ENCODE measurements around the gene NCAPH2. TPM values are rescaled to one million over a fixed set of nuclear protein-coding genes. Genes with fewer than 3 reads are reported as not detected.

Gene NCAPH2
- total and polyA plus RNA-seq, 2 experiments from 2014 or later = 28.6 to 61.0 TPM

GRCh38 chr22:50508897-50509296 lies 873 bp downstream of the NCAPH2 start:
- Histone ChIP-seq H3K36me3 (ENCODE audit: low read depth) (no peaks in the 10 kb centered on the region), H3K9ac (peak overlapping the region; percentile 84), H3K4me1 (ENCODE audit: insufficient read depth) (peaks cover 10% of the 10 kb centered on the region), H3K4me3 (peak overlapping the region; percentile 87), H3K9me2 (ENCODE audit: insufficient read depth) (no peaks in the 10 kb centered on the region), H3K9me3 (ENCODE audit: low read depth) (no peaks in the 10 kb centered on the region), H4K20me1 (ENCODE audit: insufficient read depth) (no peaks in the 10 kb centered on the region; the same call in 1 of the 2 replicates), H3F3A (ENCODE audit: insufficient read depth) (peaks cover 10% of the 10 kb centered on the region; the same call in 1 of the 2 replicates), H3K4me2 (ENCODE audit: unreplicated experiment) (peak overlapping the region; percentile 100), H2AFZ (peak overlapping the region; percentile 75), H3K27me3 (replicated peaks; ENCODE audit: insufficient read depth) (no peaks in the 10 kb centered on the region), H3K27ac (peak overlapping the region; percentile 78), H3K79me2 (ENCODE audit: insufficient read depth) (peaks cover 87% of the 10 kb centered on the region)
- WGBS, 2 experiments (ENCODE audit: low coverage in 1 of 2, low lambda C conversion rate in 2 of 2, missing lambda C conversion rate in 2 of 2) = 0 to 8% methylated on average over 3 of the region's 3 CpGs
- TF ChIP-seq EZH2 (IDR thresholded peaks at IDR 0.05; ENCODE audit: insufficient read depth, poor library complexity, severe bottlenecking) (no peak), EZH2phosphoT487 (IDR thresholded peaks at IDR 0.05; ENCODE audit: insufficient read depth, low read depth) (no peak)
- in situ Hi-C loops (cut with MboI) = no loop called here
- DNase-seq = no peak

GRCh38 chr22:50513175-50513574 lies 5.2 kb downstream of the NCAPH2 start:
- Histone ChIP-seq H3K27ac (no peak overlapping the region), H4K20me1 (ENCODE audit: insufficient read depth) (no peaks in the 10 kb centered on the region; the same call in 1 of the 2 replicates), H3K9me2 (ENCODE audit: insufficient read depth) (no peaks in the 10 kb centered on the region), H3K9ac (no peak overlapping the region), H3K4me1 (ENCODE audit: insufficient read depth) (peaks cover 10% of the 10 kb centered on the region), H3K27me3 (replicated peaks; ENCODE audit: insufficient read depth) (no peaks in the 10 kb centered on the region), H3K36me3 (ENCODE audit: low read depth) (no peaks in the 10 kb centered on the region), H3K79me2 (ENCODE audit: insufficient read depth) (peaks cover 84% of the 10 kb centered on the region), H2AFZ (no peak overlapping the region), H3K9me3 (ENCODE audit: low read depth) (no peaks in the 10 kb centered on the region), H3F3A (ENCODE audit: insufficient read depth) (peaks cover 10% of the 10 kb centered on the region; the same call in 1 of the 2 replicates), H3K4me2 (ENCODE audit: unreplicated experiment) (no peak overlapping the region), H3K4me3 (no peak overlapping the region)
- WGBS, 2 experiments (ENCODE audit: low coverage in 1 of 2, low lambda C conversion rate in 2 of 2, missing lambda C conversion rate in 2 of 2) = 89 to 94% methylated on average over 11 to 15 of the region's 15 CpGs
- no peak for TF ChIP-seq EZH2 (IDR thresholded peaks at IDR 0.05; ENCODE audit: insufficient read depth, poor library complexity, severe bottlenecking)
- in situ Hi-C loops (cut with MboI) = no loop called here
- DNase-seq = no peak

- H3K79me2 ChIP-seq (ENCODE audit: insufficient read depth) = peaks cover 56% of the 10 kb centered on the region
- no peak overlapping the region for H3K4me3 ChIP-seq
- no peaks in the 10 kb centered on the region for H3F3A ChIP-seq (ENCODE audit: insufficient read depth)
- in situ Hi-C loops (cut with MboI) = no loop called here
- no peaks in the 10 kb centered on the region for H3K27me3 ChIP-seq (replicated peaks; ENCODE audit: insufficient read depth)
- TF ChIP-seq EZH2phosphoT487 (IDR thresholded peaks at IDR 0.05; ENCODE audit: insufficient read depth, low read depth) = no peak
- TF ChIP-seq EZH2 (IDR thresholded peaks at IDR 0.05; ENCODE audit: insufficient read depth, poor library complexity, severe bottlenecking) = no peak
- H3K9me2 ChIP-seq (ENCODE audit: insufficient read depth) = no peaks in the 10 kb centered on the region
- no peaks in the 10 kb centered on the region for H3K36me3 ChIP-seq (ENCODE audit: low read depth)
- no peak overlapping the region for H3K4me2 ChIP-seq (ENCODE audit: unreplicated experiment)
- no peak overlapping the region for H3K9ac ChIP-seq
- no peaks in the 10 kb centered on the region; the same call in 1 of the 2 replicates for H4K20me1 ChIP-seq (ENCODE audit: insufficient read depth)
- no peak overlapping the region for H3K27ac ChIP-seq
- H3K9me3 ChIP-seq (ENCODE audit: low read depth) = no peaks in the 10 kb centered on the region
- no peak for DNase-seq
- 70 to 71% methylated on average over 8 of the region's 8 CpGs for WGBS, 2 experiments (ENCODE audit: low coverage in 1 of 2, low lambda C conversion rate in 2 of 2, missing lambda C conversion rate in 2 of 2)
- H3K4me1 ChIP-seq (ENCODE audit: insufficient read depth) = no peaks in the 10 kb centered on the region
- H2AFZ ChIP-seq = no peak overlapping the region
Measured at GRCh38 chr22:50516068-50516467, 8.0 kb downstream of the NCAPH2 start.

GRCh38 chr22:50516891-50517290 lies 8.9 kb downstream of the NCAPH2 start:
- no peak overlapping the region for H3K4me3 ChIP-seq
- H3K79me2 ChIP-seq (ENCODE audit: insufficient read depth) = peaks cover 53% of the 10 kb centered on the region
- H4K20me1 ChIP-seq (ENCODE audit: insufficient read depth) = no peaks in the 10 kb centered on the region; the same call in 1 of the 2 replicates
- H3K27me3 ChIP-seq (replicated peaks; ENCODE audit: insufficient read depth) = no peaks in the 10 kb centered on the region
- no peak overlapping the region for H2AFZ ChIP-seq
- 82 to 85% methylated on average over 16 of the region's 16 CpGs for whole genome bisulfite sequencing, 2 experiments (ENCODE audit: low coverage in 1 of 2, low lambda C conversion rate in 2 of 2, missing lambda C conversion rate in 2 of 2)
- no peaks in the 10 kb centered on the region for H3F3A ChIP-seq (ENCODE audit: insufficient read depth)
- no peaks in the 10 kb centered on the region for H3K4me1 ChIP-seq (ENCODE audit: insufficient read depth)
- no peak for TF ChIP-seq EZH2phosphoT487 (IDR thresholded peaks at IDR 0.05; ENCODE audit: insufficient read depth, low read depth)
- TF ChIP-seq EZH2 (IDR thresholded peaks at IDR 0.05; ENCODE audit: insufficient read depth, poor library complexity, severe bottlenecking) = no peak
- no peaks in the 10 kb centered on the region for H3K9me3 ChIP-seq (ENCODE audit: low read depth)
- no peak overlapping the region for H3K9ac ChIP-seq
- in situ Hi-C loops (cut with MboI) = no loop called here
- DNase-seq = no peak
- H3K27ac ChIP-seq = no peak overlapping the region
- no peaks in the 10 kb centered on the region for H3K9me2 ChIP-seq (ENCODE audit: insufficient read depth)
- H3K4me2 ChIP-seq (ENCODE audit: unreplicated experiment) = no peak overlapping the region
- no peaks in the 10 kb centered on the region for H3K36me3 ChIP-seq (ENCODE audit: low read depth)

Measured in GM23248 (cell line).